WTC11 (cell line): ENCODE measurements around the gene CHADL. TPM values are rescaled to one million over a fixed set of nuclear protein-coding genes. Genes with fewer than 3 reads are reported as not detected.
A peak's percentile ranks its signal among the peaks of the same experiment; 100 is the strongest.

Experiments used
- CBFB ChIP-seq: sonication (generic); formaldehyde crosslinking; IDR thresholded peaks from 2 replicates; pipeline ENCODE4 v1.8.1; 2022; ENCODE audit warnings: mild to moderate bottlenecking, low read depth, missing genetic modification reagents
- JAZF1 ChIP-seq: fragments of 250-450 bp; sonication (Bioruptor Pico); IDR thresholded peaks from 2 replicates; pipeline ENCODE4 v1.9.0; 2021; ENCODE audit warnings: moderate library complexity, mild to moderate bottlenecking, inconsistent platforms
- JUN ChIP-seq: sonication (generic); formaldehyde crosslinking; IDR thresholded peaks from 2 replicates; pipeline ENCODE4 v1.8.0; 2023; ENCODE audit warnings: mild to moderate bottlenecking, missing genetic modification reagents
- MYBL2 ChIP-seq: sonication (generic); formaldehyde crosslinking; IDR thresholded peaks from 2 replicates; pipeline ENCODE4 v1.8.1; 2023; ENCODE audit warnings: mild to moderate bottlenecking, moderate library complexity, missing genetic modification reagents
- NR2C2 ChIP-seq: sonication (generic); formaldehyde crosslinking; IDR thresholded peaks from 2 replicates; pipeline ENCODE4 v1.8.0; 2022; ENCODE audit warnings: mild to moderate bottlenecking, missing genetic modification reagents
- ZNF138 ChIP-seq: sonication (generic); formaldehyde crosslinking; conservative IDR thresholded peaks from 2 replicates; pipeline ENCODE4 v1.8.1; 2022; ENCODE audit warnings: mild to moderate bottlenecking, moderate library complexity, missing genetic modification reagents
- ZNF232 ChIP-seq: sonication (generic); formaldehyde crosslinking; IDR thresholded peaks from 2 replicates; pipeline ENCODE4 v1.8.0; 2022; ENCODE audit warnings: mild to moderate bottlenecking, missing genetic modification reagents
- ZNF317 ChIP-seq: sonication (generic); formaldehyde crosslinking; IDR thresholded peaks from 2 replicates; pipeline ENCODE4 v1.8.1; 2023; ENCODE audit warnings: low read depth, mild to moderate bottlenecking, moderate library complexity, missing genetic modification reagents, borderline replicate concordance
- ZNF416 ChIP-seq: fragments of 250-450 bp; sonication (Bioruptor Pico); IDR thresholded peaks from 2 replicates; pipeline ENCODE4 v1.9.0; 2021; ENCODE audit warnings: mild to moderate bottlenecking, inconsistent platforms
- total RNA-seq: library from RNA; stranded (reverse); gene quantifications from 3 replicates; pipeline ENCODE4 v1.2.3, GENCODE V29; 2021
- TF ChIP-seq, protein P1 (sequence below): sonication (generic); formaldehyde crosslinking; IDR thresholded peaks from 2 replicates; pipeline ENCODE4 v1.8.1; 2023; ENCODE audit warnings: mild to moderate bottlenecking, missing genetic modification reagents, borderline replicate concordance
- TF ChIP-seq, protein P2 (sequence below): fragments of 250-450 bp; sonication (Bioruptor Pico); IDR thresholded peaks from 2 replicates; pipeline ENCODE4 v1.9.0; 2021; ENCODE audit warnings: mild to moderate bottlenecking, borderline replicate concordance
- TF ChIP-seq, protein P3 (sequence below): sonication (generic); formaldehyde crosslinking; IDR thresholded peaks from 2 replicates; pipeline ENCODE4 v1.8.0; 2022; ENCODE audit warnings: mild to moderate bottlenecking, missing genetic modification reagents
- TF ChIP-seq, protein P4 (sequence below): sonication (generic); formaldehyde crosslinking; IDR thresholded peaks from 2 replicates; pipeline ENCODE4 v1.8.1; 2023; ENCODE audit warnings: mild to moderate bottlenecking, missing genetic modification reagents
- TF ChIP-seq, protein P5 (sequence below): sonication (generic); formaldehyde crosslinking; IDR thresholded peaks from 2 replicates; pipeline ENCODE4 v1.8.1; 2022; ENCODE audit warnings: mild to moderate bottlenecking, missing genetic modification reagents, moderate library complexity, borderline replicate concordance
- TF ChIP-seq, protein P6 (sequence below): sonication (generic); formaldehyde crosslinking; IDR thresholded peaks from 2 replicates; pipeline ENCODE4 v1.8.1; 2023; ENCODE audit warnings: mild to moderate bottlenecking, moderate library complexity, missing genetic modification reagents

The CHADL gene
- total RNA-seq, 1 experiment from 2014 or later, result 1.2 TPM

DNA sequence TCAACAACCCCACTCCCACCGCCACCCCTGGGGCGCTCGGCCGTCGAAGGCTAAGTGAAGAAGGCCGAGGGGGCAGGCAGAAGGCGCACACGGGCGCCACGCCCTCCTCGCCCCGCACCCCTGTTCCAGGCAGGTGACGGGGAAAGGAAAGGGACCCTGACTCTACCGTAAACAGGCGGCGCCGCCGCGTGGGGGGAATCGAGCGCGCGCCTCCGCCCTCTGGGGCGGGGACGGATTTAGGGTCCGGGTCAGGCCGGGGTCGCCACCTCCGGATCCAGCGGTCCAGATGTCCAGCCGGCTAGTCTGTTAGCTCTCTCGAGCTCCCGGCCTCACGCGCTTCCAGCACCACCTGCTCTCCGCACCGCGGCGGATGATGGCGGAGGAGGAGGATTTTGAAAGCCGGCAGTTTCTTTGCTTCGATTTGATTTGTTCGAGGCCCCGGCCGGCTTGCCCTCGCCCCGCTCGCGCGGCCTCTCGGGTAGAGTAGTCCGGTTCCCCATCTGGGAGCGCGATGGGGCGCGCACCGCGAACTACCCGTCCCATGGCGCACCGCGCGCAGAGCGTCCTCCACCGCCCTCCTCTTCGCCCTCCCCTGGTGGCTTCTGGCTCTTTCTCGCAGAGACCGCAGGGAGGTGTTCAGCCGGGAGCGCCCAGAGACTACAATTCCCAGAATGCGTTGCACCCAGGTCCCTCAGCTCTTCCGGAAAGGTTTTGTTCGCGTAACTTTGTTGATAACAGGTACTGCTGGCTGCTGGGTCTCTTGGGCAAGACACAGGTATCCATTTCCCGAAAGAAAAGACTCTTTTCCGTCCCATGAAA is 45.3 kb upstream of the CHADL start, which contains the start of gene RANGAP1 (continued):
- TF ChIP-seq, protein P1, sequence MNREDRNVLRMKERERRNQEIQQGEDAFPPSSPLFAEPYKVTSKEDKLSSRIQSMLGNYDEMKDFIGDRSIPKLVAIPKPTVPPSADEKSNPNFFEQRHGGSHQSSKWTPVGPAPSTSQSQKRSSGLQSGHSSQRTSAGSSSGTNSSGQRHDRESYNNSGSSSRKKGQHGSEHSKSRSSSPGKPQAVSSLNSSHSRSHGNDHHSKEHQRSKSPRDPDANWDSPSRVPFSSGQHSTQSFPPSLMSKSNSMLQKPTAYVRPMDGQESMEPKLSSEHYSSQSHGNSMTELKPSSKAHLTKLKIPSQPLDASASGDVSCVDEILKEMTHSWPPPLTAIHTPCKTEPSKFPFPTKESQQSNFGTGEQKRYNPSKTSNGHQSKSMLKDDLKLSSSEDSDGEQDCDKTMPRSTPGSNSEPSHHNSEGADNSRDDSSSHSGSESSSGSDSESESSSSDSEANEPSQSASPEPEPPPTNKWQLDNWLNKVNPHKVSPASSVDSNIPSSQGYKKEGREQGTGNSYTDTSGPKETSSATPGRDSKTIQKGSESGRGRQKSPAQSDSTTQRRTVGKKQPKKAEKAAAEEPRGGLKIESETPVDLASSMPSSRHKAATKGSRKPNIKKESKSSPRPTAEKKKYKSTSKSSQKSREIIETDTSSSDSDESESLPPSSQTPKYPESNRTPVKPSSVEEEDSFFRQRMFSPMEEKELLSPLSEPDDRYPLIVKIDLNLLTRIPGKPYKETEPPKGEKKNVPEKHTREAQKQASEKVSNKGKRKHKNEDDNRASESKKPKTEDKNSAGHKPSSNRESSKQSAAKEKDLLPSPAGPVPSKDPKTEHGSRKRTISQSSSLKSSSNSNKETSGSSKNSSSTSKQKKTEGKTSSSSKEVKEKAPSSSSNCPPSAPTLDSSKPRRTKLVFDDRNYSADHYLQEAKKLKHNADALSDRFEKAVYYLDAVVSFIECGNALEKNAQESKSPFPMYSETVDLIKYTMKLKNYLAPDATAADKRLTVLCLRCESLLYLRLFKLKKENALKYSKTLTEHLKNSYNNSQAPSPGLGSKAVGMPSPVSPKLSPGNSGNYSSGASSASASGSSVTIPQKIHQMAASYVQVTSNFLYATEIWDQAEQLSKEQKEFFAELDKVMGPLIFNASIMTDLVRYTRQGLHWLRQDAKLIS (CRISPR knock-in tag), result no peak
- TF ChIP-seq, protein P2, sequence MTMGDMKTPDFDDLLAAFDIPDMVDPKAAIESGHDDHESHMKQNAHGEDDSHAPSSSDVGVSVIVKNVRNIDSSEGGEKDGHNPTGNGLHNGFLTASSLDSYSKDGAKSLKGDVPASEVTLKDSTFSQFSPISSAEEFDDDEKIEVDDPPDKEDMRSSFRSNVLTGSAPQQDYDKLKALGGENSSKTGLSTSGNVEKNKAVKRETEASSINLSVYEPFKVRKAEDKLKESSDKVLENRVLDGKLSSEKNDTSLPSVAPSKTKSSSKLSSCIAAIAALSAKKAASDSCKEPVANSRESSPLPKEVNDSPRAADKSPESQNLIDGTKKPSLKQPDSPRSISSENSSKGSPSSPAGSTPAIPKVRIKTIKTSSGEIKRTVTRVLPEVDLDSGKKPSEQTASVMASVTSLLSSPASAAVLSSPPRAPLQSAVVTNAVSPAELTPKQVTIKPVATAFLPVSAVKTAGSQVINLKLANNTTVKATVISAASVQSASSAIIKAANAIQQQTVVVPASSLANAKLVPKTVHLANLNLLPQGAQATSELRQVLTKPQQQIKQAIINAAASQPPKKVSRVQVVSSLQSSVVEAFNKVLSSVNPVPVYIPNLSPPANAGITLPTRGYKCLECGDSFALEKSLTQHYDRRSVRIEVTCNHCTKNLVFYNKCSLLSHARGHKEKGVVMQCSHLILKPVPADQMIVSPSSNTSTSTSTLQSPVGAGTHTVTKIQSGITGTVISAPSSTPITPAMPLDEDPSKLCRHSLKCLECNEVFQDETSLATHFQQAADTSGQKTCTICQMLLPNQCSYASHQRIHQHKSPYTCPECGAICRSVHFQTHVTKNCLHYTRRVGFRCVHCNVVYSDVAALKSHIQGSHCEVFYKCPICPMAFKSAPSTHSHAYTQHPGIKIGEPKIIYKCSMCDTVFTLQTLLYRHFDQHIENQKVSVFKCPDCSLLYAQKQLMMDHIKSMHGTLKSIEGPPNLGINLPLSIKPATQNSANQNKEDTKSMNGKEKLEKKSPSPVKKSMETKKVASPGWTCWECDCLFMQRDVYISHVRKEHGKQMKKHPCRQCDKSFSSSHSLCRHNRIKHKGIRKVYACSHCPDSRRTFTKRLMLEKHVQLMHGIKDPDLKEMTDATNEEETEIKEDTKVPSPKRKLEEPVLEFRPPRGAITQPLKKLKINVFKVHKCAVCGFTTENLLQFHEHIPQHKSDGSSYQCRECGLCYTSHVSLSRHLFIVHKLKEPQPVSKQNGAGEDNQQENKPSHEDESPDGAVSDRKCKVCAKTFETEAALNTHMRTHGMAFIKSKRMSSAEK (CRISPR knock-in tag), result no peak
- TF ChIP-seq, protein P3, sequence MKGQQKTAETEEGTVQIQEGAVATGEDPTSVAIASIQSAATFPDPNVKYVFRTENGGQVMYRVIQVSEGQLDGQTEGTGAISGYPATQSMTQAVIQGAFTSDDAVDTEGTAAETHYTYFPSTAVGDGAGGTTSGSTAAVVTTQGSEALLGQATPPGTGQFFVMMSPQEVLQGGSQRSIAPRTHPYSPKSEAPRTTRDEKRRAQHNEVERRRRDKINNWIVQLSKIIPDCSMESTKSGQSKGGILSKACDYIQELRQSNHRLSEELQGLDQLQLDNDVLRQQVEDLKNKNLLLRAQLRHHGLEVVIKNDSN, result peak; percentile 61; the same call in 1 of the 2 replicates
- TF ChIP-seq ZNF232 (CRISPR knock-in tag) (peak; percentile 37; the same call in 1 of the 2 replicates), JAZF1 (no peak), ZNF138 (CRISPR knock-in tag) (peak; percentile 16; the same call in 1 of the 2 replicates), MYBL2 (CRISPR knock-in tag) (peak; percentile 100), ZNF317 (CRISPR knock-in tag) (0 out of 2 replicates have a peak, but pooled peaks have one; percentile 30), ZNF416 (peak; percentile 24; the same call in 1 of the 2 replicates), CBFB (CRISPR knock-in tag) (no peak), JUN (CRISPR knock-in tag) (0 out of 2 replicates have a peak, but pooled peaks have one; percentile 19), NR2C2 (CRISPR knock-in tag) (no peak)
- TF ChIP-seq, protein P4, sequence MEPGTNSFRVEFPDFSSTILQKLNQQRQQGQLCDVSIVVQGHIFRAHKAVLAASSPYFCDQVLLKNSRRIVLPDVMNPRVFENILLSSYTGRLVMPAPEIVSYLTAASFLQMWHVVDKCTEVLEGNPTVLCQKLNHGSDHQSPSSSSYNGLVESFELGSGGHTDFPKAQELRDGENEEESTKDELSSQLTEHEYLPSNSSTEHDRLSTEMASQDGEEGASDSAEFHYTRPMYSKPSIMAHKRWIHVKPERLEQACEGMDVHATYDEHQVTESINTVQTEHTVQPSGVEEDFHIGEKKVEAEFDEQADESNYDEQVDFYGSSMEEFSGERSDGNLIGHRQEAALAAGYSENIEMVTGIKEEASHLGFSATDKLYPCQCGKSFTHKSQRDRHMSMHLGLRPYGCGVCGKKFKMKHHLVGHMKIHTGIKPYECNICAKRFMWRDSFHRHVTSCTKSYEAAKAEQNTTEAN, result peak; percentile 52; the same call in 1 of the 2 replicates
- TF ChIP-seq, protein P5, sequence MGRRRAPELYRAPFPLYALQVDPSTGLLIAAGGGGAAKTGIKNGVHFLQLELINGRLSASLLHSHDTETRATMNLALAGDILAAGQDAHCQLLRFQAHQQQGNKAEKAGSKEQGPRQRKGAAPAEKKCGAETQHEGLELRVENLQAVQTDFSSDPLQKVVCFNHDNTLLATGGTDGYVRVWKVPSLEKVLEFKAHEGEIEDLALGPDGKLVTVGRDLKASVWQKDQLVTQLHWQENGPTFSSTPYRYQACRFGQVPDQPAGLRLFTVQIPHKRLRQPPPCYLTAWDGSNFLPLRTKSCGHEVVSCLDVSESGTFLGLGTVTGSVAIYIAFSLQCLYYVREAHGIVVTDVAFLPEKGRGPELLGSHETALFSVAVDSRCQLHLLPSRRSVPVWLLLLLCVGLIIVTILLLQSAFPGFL (CRISPR knock-in tag), result peak; percentile 49; the same call in 1 of the 2 replicates
- TF ChIP-seq, protein P6, sequence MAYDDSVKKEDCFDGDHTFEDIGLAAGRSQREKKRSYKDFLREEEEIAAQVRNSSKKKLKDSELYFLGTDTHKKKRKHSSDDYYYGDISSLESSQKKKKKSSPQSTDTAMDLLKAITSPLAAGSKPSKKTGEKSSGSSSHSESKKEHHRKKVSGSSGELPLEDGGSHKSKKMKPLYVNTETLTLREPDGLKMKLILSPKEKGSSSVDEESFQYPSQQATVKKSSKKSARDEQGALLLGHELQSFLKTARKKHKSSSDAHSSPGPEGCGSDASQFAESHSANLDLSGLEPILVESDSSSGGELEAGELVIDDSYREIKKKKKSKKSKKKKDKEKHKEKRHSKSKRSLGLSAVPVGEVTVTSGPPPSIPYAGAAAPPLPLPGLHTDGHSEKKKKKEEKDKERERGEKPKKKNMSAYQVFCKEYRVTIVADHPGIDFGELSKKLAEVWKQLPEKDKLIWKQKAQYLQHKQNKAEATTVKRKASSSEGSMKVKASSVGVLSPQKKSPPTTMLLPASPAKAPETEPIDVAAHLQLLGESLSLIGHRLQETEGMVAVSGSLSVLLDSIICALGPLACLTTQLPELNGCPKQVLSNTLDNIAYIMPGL, result no peak; the same call in 1 of the 2 replicates
